ENCODE data around the gene OBSCN.
"Not testable (repeated sequence)": the region's sequence is repeated elsewhere in the genome, so short reads cannot be mapped to it uniquely, and the experiment has no call there.

The OBSCN gene

DNA sequence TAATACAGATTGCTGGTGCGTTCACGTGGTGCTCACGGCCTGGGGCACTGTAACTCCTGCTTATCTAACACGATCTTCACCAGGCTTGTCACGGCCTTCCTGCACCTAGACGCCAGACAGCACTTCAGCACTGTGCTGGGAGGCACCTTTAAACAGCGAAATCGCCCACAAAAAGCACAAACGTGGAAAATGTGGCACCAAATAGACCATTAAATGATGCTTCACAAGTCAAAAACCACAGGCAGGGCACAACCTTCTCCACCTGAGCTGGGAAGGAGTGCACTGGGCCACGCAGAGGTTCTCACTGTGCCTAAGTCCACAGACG, 22.2 kb upstream of the OBSCN start:
- H3K4me1 ChIP-seq (ENCODE audit: insufficient read depth, low read length, severe bottlenecking), result no peaks in the 10 kb centered on the region
- H3K4me3 ChIP-seq (ENCODE audit: low read depth, low read length, poor library complexity, severe bottlenecking), result no peak overlapping the region
- no peaks in the 10 kb centered on the region for H3K9me2 ChIP-seq (ENCODE audit: low read depth, low read length)
- no peaks in the 10 kb centered on the region for H3K27me3 ChIP-seq (ENCODE audit: insufficient read depth, low read length)
- no peaks in the 10 kb centered on the region for H3K36me3 ChIP-seq (ENCODE audit: insufficient read depth, low read length)
- no peaks in the 10 kb centered on the region for H3F3A ChIP-seq (ENCODE audit: insufficient read depth, low read length)
- H3K9me3 ChIP-seq (ENCODE audit: low read length), result no peaks in the 10 kb centered on the region
- H4K20me1 ChIP-seq (ENCODE audit: insufficient read depth, low read length), result no peaks in the 10 kb centered on the region
- H3K4me2 ChIP-seq (ENCODE audit: low read length), result no peak overlapping the region
- H3K27ac ChIP-seq (ENCODE audit: low read depth, low read length, poor library complexity, severe bottlenecking), result no peak overlapping the region
- TF ChIP-seq EZH2 (IDR thresholded peaks at IDR 0.05; ENCODE audit: borderline replicate concordance, low read length) (no peak), CTCF (IDR thresholded peaks at IDR 0.05; ENCODE audit: low read length) (no peak)
- H3K79me2 ChIP-seq (ENCODE audit: insufficient read depth, low read length), result no peaks in the 10 kb centered on the region
- no peak overlapping the region for H2AFZ ChIP-seq (ENCODE audit: low read length)
- no peak overlapping the region for H3K9ac ChIP-seq (ENCODE audit: low read length)

DNA sequence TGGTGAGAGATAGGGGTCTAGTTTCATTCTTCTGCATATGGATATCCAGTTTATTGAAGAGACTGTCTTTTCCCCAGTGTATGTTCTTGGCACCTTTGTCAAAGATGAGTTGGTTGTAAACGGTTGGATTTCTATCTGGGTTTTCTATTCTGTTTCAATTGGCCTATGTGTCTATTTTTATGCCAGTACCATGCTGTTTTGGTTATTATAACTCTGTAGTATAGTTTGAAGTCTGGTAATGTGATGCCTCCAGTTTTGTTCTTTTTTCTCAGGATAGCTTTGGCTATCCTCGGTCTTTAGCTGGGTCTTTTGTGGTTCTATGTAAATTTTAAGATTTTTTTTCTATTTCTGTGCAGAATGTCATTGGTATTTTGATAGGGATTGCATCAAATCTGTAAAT, 19.6 kb upstream of the OBSCN start:
- H3K27me3 ChIP-seq (ENCODE audit: insufficient read depth, low read length); H3K9me3 ChIP-seq (ENCODE audit: low read length); H3K36me3 ChIP-seq (ENCODE audit: insufficient read depth, low read length): not testable (repeated sequence)

GRCh38 chr1:228190182-228190581, 17.7 kb upstream of the OBSCN start:
- H3K9me3 ChIP-seq (ENCODE audit: low read length), result no peaks in the 10 kb centered on the region
- no peaks in the 10 kb centered on the region for H3K36me3 ChIP-seq (ENCODE audit: insufficient read depth, low read length)
- no peaks in the 10 kb centered on the region for H3K9me2 ChIP-seq (ENCODE audit: low read depth, low read length)
- H3K79me2 ChIP-seq (ENCODE audit: insufficient read depth, low read length), result no peaks in the 10 kb centered on the region
- H3F3A ChIP-seq (ENCODE audit: insufficient read depth, low read length), result no peaks in the 10 kb centered on the region
- no peak overlapping the region for H3K9ac ChIP-seq (ENCODE audit: low read length)
- no peak overlapping the region for H3K4me3 ChIP-seq (ENCODE audit: low read depth, low read length, poor library complexity, severe bottlenecking)
- no peak overlapping the region for H3K27ac ChIP-seq (ENCODE audit: low read depth, low read length, poor library complexity, severe bottlenecking)
- no peaks in the 10 kb centered on the region for H4K20me1 ChIP-seq (ENCODE audit: insufficient read depth, low read length)
- no peak overlapping the region for H2AFZ ChIP-seq (ENCODE audit: low read length)
- TF ChIP-seq EZH2 (IDR thresholded peaks at IDR 0.05; ENCODE audit: borderline replicate concordance, low read length), result no peak
- H3K4me1 ChIP-seq (ENCODE audit: insufficient read depth, low read length, severe bottlenecking), result no peaks in the 10 kb centered on the region
- no peak overlapping the region for H3K4me2 ChIP-seq (ENCODE audit: low read length)
- H3K27me3 ChIP-seq (ENCODE audit: insufficient read depth, low read length), result no peaks in the 10 kb centered on the region

More for the DNA sequence above, 19.6 kb upstream of the OBSCN start:
- not testable (repeated sequence) for H3K9ac ChIP-seq (ENCODE audit: low read length); H3K79me2 ChIP-seq (ENCODE audit: insufficient read depth, low read length); H3K4me2 ChIP-seq (ENCODE audit: low read length); H3K4me3 ChIP-seq (ENCODE audit: low read depth, low read length, poor library complexity, severe bottlenecking); H3F3A ChIP-seq (ENCODE audit: insufficient read depth, low read length); H3K9me2 ChIP-seq (ENCODE audit: low read depth, low read length); H2AFZ ChIP-seq (ENCODE audit: low read length); H3K4me1 ChIP-seq (ENCODE audit: insufficient read depth, low read length, severe bottlenecking); H3K27ac ChIP-seq (ENCODE audit: low read depth, low read length, poor library complexity, severe bottlenecking); H4K20me1 ChIP-seq (ENCODE audit: insufficient read depth, low read length)

DNA sequence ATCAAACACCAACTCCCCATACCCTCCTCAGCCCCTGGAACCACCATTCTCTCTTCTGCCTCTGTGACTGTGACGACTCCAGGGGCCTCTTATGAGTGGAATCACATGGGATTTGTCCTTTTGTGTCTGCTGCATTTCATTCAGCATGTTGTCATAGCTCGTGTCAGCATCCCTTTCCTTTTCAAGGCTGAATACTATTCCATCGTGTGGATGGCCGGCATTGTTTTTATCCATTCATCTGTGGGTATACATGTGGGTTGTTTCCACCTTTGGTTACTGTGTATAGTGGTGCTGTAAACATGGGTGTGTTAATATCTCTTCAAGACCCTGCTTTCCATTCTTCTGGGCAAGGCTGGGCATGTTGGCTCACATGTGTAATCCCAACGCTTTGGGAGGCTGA, 17.1 kb upstream of the OBSCN start:
- TF ChIP-seq CTCF (IDR thresholded peaks at IDR 0.05; ENCODE audit: low read length) (no peak), EZH2 (IDR thresholded peaks at IDR 0.05; ENCODE audit: borderline replicate concordance, low read length) (no peak)
- H2AFZ ChIP-seq (ENCODE audit: low read length), result no peak overlapping the region
- no peaks in the 10 kb centered on the region for H3F3A ChIP-seq (ENCODE audit: insufficient read depth, low read length)
- H3K9me2 ChIP-seq (ENCODE audit: low read depth, low read length), result no peaks in the 10 kb centered on the region
- H3K27me3 ChIP-seq (ENCODE audit: insufficient read depth, low read length), result no peaks in the 10 kb centered on the region
- H3K9ac ChIP-seq (ENCODE audit: low read length), result no peak overlapping the region
- H4K20me1 ChIP-seq (ENCODE audit: insufficient read depth, low read length), result no peaks in the 10 kb centered on the region
- no peaks in the 10 kb centered on the region for H3K36me3 ChIP-seq (ENCODE audit: insufficient read depth, low read length)
- H3K4me1 ChIP-seq (ENCODE audit: insufficient read depth, low read length, severe bottlenecking), result no peaks in the 10 kb centered on the region
- no peaks in the 10 kb centered on the region for H3K79me2 ChIP-seq (ENCODE audit: insufficient read depth, low read length)
- H3K9me3 ChIP-seq (ENCODE audit: low read length), result no peaks in the 10 kb centered on the region
- no peak overlapping the region for H3K4me3 ChIP-seq (ENCODE audit: low read depth, low read length, poor library complexity, severe bottlenecking)
- no peak overlapping the region for H3K4me2 ChIP-seq (ENCODE audit: low read length)
- H3K27ac ChIP-seq (ENCODE audit: low read depth, low read length, poor library complexity, severe bottlenecking), result no peak overlapping the region
